ENCODE measurements around the gene PDE6D.
A peak's percentile ranks its signal among the peaks of the same experiment; 100 is the strongest.
"Not testable (repeated sequence)": the region's sequence is repeated elsewhere in the genome, so short reads cannot be mapped to it uniquely, and the experiment has no call there.

PDE6D gene

GRCh38 chr2:231713406-231713729, 67.7 kb downstream of the PDE6D start:
- ATAC-seq (replicated peaks; ENCODE audit: extremely low read depth, poor library complexity, severe bottlenecking); DNase-seq (ENCODE audit: low spot score in 2 of 2); H3K27me3 Mint-ChIP-seq; H3K9me3 Mint-ChIP-seq: not testable (repeated sequence)
- H3K27ac Mint-ChIP-seq (ENCODE audit: low read depth), result peak overlapping the region; percentile 84
- H3K4me1 Mint-ChIP-seq, result peaks cover 40% of the 10 kb centered on the region
- peaks cover 67% of the 10 kb centered on the region for H3K36me3 Mint-ChIP-seq (ENCODE audit: insufficient read depth)
- peak overlapping the region; percentile 58 for H3K4me3 Mint-ChIP-seq

DNA sequence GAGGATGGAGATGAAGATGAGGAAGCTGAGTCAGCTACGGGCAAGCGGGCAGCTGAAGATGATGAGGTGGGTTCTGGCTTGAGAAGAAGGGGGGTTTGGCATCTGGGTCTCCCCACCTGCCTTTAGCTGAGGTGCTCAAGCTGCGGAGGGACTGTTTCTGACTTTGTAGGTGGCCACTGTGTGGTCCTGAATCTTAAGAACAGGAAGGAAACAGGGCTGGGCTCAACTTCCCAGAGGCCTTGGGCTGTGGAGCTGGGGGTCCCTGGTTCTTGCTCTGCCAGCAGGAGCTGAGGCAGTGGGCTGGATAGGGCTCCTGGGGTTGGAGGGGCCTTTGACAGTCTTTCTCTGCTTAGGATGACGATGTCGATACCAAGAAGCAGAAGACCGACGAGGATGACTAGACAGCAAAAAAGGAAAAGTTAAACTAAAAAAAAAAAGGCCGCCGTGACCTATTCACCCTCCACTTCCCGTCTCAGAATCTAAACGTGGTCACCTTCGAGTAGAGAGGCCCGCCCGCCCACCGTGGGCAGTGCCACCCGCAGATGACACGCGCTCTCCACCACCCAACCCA, 68.5 kb downstream of the PDE6D start:
- peak overlapping the region; percentile 100 for H3K27ac Mint-ChIP-seq (ENCODE audit: low read depth)
- H3K4me3 Mint-ChIP-seq, result peak overlapping the region; percentile 91
- not testable (repeated sequence) for H3K9me3 Mint-ChIP-seq; ATAC-seq (replicated peaks; ENCODE audit: extremely low read depth, poor library complexity, severe bottlenecking); H3K27me3 Mint-ChIP-seq
- DNase-seq (ENCODE audit: low spot score in 2 of 2), result peak in 1 of 2 donors; percentile 29
- H3K36me3 Mint-ChIP-seq (ENCODE audit: insufficient read depth), result peaks cover 67% of the 10 kb centered on the region
- peaks cover 40% of the 10 kb centered on the region for H3K4me1 Mint-ChIP-seq

GRCh38 chr2:231711677-231712450, 69.2 kb downstream of the PDE6D start:
- DNase-seq (ENCODE audit: low spot score in 2 of 2) (no peak), ATAC-seq (replicated peaks; ENCODE audit: extremely low read depth, poor library complexity, severe bottlenecking) (no peak)
- H3K4me3 Mint-ChIP-seq, result peak overlapping the region; percentile 91
- H3K27ac Mint-ChIP-seq (ENCODE audit: low read depth), result peak overlapping the region; percentile 100
- no peaks in the 10 kb centered on the region for H3K27me3 Mint-ChIP-seq
- H3K36me3 Mint-ChIP-seq (ENCODE audit: insufficient read depth), result peaks cover 74% of the 10 kb centered on the region
- peaks cover 43% of the 10 kb centered on the region for H3K4me1 Mint-ChIP-seq
- H3K9me3 Mint-ChIP-seq, result no peaks in the 10 kb centered on the region

- H3K36me3 Mint-ChIP-seq (ENCODE audit: insufficient read depth), result peaks cover 82% of the 10 kb centered on the region
- DNase-seq (ENCODE audit: low spot score in 2 of 2) (no peak), ATAC-seq (replicated peaks; ENCODE audit: extremely low read depth, poor library complexity, severe bottlenecking) (no peak)
- peaks cover 49% of the 10 kb centered on the region for H3K4me1 Mint-ChIP-seq
- peak overlapping the region; percentile 91 for H3K4me3 Mint-ChIP-seq
- H3K27ac Mint-ChIP-seq (ENCODE audit: low read depth), result peak overlapping the region; percentile 100
- H3K27me3 Mint-ChIP-seq, result no peaks in the 10 kb centered on the region
- H3K9me3 Mint-ChIP-seq, result no peaks in the 10 kb centered on the region
These were observed 70.0 kb downstream of the PDE6D start for GRCh38 chr2:231710799-231711676.

GRCh38 chr2:231709981-231710798, 70.9 kb downstream of the PDE6D start:
- peaks cover 42% of the 10 kb centered on the region for H3K4me1 Mint-ChIP-seq
- no peaks in the 10 kb centered on the region for H3K9me3 Mint-ChIP-seq
- peak overlapping the region; percentile 91 for H3K4me3 Mint-ChIP-seq
- DNase-seq (ENCODE audit: low spot score in 2 of 2) (peak; percentile 87 to 90), ATAC-seq (replicated peaks; ENCODE audit: extremely low read depth, poor library complexity, severe bottlenecking) (peak; percentile 25)
- H3K36me3 Mint-ChIP-seq (ENCODE audit: insufficient read depth), result peaks cover 81% of the 10 kb centered on the region
- H3K27ac Mint-ChIP-seq (ENCODE audit: low read depth), result peak overlapping the region; percentile 100
- no peaks in the 10 kb centered on the region for H3K27me3 Mint-ChIP-seq

DNA sequence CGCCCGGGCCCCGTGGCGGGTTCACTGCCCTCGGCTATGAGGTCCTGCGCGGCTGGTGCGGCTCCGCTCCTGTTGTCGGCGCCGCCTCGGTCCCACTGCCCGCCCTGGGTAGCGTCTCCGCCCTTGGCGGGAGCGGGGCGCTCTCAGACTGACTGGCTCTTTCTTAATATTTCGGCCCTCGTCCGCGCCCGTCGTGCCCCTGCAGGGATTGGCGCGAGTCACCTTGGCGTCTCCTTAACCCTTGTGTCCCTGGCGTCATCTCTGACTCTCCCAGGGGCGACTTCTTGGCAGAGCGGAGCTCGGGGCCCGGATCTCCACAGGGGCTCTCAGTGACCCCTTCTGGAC, 71.5 kb downstream of the PDE6D start:
- Mint-ChIP-seq H3K9me3 (no peaks in the 10 kb centered on the region), H3K36me3 (ENCODE audit: insufficient read depth) (peaks cover 77% of the 10 kb centered on the region), H3K27me3 (no peaks in the 10 kb centered on the region), H3K27ac (ENCODE audit: low read depth) (peak overlapping the region; percentile 100), H3K4me1 (peaks cover 39% of the 10 kb centered on the region), H3K4me3 (peak overlapping the region; percentile 91)
- ATAC-seq (replicated peaks; ENCODE audit: extremely low read depth, poor library complexity, severe bottlenecking), result no peak
- peak; percentile 42 to 50 for DNase-seq (ENCODE audit: low spot score in 2 of 2)

GRCh38 chr2:231708773-231709635, 72.1 kb downstream of the PDE6D start:
- Mint-ChIP-seq H3K4me3 (peak overlapping the region; percentile 91), H3K4me1 (peaks cover 36% of the 10 kb centered on the region), H3K27ac (ENCODE audit: low read depth) (peak overlapping the region; percentile 100), H3K9me3 (no peaks in the 10 kb centered on the region), H3K27me3 (no peaks in the 10 kb centered on the region), H3K36me3 (ENCODE audit: insufficient read depth) (peaks cover 73% of the 10 kb centered on the region)
- ATAC-seq (replicated peaks; ENCODE audit: extremely low read depth, poor library complexity, severe bottlenecking) (peak; percentile 1), DNase-seq (ENCODE audit: low spot score in 2 of 2) (peak; percentile 56 to 74)

- Mint-ChIP-seq H3K27me3 (no peaks in the 10 kb centered on the region), H3K27ac (ENCODE audit: low read depth) (peak within 1 kb of the TSS; percentile 100), H3K9me3 (no peaks in the 10 kb centered on the region), H3K36me3 (ENCODE audit: insufficient read depth) (peaks cover 65% of the 10 kb centered on the region), H3K4me3 (peak within 1 kb of the TSS; percentile 91), H3K4me1 (peaks cover 27% of the 10 kb centered on the region)
- peak; percentile 62 for ATAC-seq (replicated peaks; ENCODE audit: extremely low read depth, poor library complexity, severe bottlenecking)
- DNase-seq (ENCODE audit: low spot score in 2 of 2), result peak; percentile 99 to 100
These were observed 72.9 kb downstream of the PDE6D start, which contains the start of gene PTMA for GRCh38 chr2:231707927-231708772. PTMA (plus strand) TSS chr2:231708525; CDS start chr2:231708707, 182 bp downstream.

GRCh38 chr2:231707625-231707926, 73.5 kb downstream of the PDE6D start:
- DNase-seq (ENCODE audit: low spot score in 2 of 2) (no peak), ATAC-seq (replicated peaks; ENCODE audit: extremely low read depth, poor library complexity, severe bottlenecking) (no peak)
- Mint-ChIP-seq H3K36me3 (ENCODE audit: insufficient read depth) (peaks cover 60% of the 10 kb centered on the region), H3K4me3 (peak overlapping the region; percentile 91), H3K4me1 (peaks cover 26% of the 10 kb centered on the region), H3K27me3 (no peaks in the 10 kb centered on the region), H3K27ac (ENCODE audit: low read depth) (peak overlapping the region; percentile 100), H3K9me3 (no peaks in the 10 kb centered on the region)

DNA sequence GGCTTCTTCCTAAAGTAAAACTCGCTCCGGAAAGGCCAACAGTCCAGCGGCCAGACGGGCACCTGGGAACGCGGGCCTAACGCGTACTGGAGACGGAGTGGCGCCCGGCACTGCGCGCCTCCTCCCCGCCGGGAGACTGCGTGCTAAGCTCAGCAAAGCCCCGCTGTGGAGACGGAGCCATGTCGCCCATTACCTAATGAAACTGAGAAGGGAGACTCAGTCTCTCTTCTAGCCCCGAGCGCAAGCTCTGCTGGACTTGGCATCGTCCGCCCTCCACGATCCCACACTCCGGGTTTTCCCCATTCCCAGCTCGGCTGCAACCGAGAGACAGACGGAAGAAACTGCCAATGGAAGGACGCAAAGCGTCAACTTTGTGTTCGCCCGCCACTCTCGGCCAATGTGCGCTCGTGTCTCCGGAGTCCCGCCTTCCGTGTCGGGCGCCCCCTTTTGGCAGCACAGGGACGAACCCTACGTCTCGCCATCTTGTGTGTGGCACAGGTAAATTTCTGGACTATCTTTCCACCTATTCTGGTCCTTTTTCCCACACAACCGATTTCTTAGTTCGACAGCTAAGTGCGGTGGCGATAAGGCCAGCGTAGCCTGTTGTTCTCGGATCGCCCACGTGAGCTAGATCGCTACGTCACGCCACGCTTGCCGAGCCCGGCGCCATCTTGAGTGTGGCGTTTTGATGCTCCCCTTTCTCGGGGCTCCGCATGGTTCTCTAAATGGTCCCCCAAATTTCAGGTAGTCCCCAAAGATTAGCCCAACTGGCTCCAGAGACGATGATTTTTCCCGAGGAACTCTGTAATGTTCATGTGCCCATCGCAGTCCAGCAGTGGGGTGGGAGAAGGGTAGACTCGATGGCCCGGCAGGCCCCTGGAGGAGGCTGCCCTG, 74.1 kb downstream of the PDE6D start:
- Mint-ChIP-seq H3K27ac (ENCODE audit: low read depth) (peak overlapping the region; percentile 100), H3K4me1 (peaks cover 21% of the 10 kb centered on the region), H3K36me3 (ENCODE audit: insufficient read depth) (peaks cover 54% of the 10 kb centered on the region), H3K27me3 (no peaks in the 10 kb centered on the region), H3K9me3 (no peaks in the 10 kb centered on the region), H3K4me3 (peak overlapping the region; percentile 91)
- ATAC-seq (replicated peaks; ENCODE audit: extremely low read depth, poor library complexity, severe bottlenecking), result peak; percentile 37
- DNase-seq (ENCODE audit: low spot score in 2 of 2), result peak; percentile 97 to 98
